K562 treated with DMSO at 1 percent for 48 hours (cell line): ENCODE results near the gene RAB9B. TPM values are rescaled to one million over a fixed set of nuclear protein-coding genes. Genes with fewer than 3 reads are reported as not detected.

Experiments used
- total RNA-seq: library from RNA; unstranded; fragments of 300-600 nt; gene quantifications from 2 replicates; pipeline ENCODE4 v1.2.3, GENCODE V29; 2022; ENCODE audit warnings: low replicate concordance; ENCODE audit errors: extremely low read depth

The RAB9B gene
- total RNA-seq, result not detected in 2 replicates

GRCh38 chrX:103831803-103832544 is at the start of gene RAB9B:
RAB9B (minus strand) TSS chrX:103832257; CDS start chrX:103825784, 6,473 bp downstream.

GRCh38 chrX:103776546-103776945 is 55.5 kb downstream of the RAB9B start, which contains the start of gene PLP1:
PLP1 (plus strand) TSS chrX:103776840; CDS start chrX:103776996, 156 bp downstream.

Other genes starting within 250 kb of the RAB9B start
- gene TCEAL4, start 246.7 kb downstream of the RAB9B start, total RNA-seq, result not detected in 2 replicates
- not detected in 2 replicates for gene TCEAL3, start 224.3 kb downstream of the RAB9B start, total RNA-seq
- not detected in 2 replicates for gene TCEAL1, start 203.3 kb downstream of the RAB9B start, total RNA-seq
- gene MORF4L2, start 145.6 kb downstream of the RAB9B start, total RNA-seq, result not detected in 2 replicates
- gene TMEM31, start 121.3 kb downstream of the RAB9B start, total RNA-seq, result not detected in 2 replicates
- not detected in 2 replicates for gene PLP1, start 55.4 kb downstream of the RAB9B start, total RNA-seq
- gene TMSB15B, start 130.4 kb upstream of the RAB9B start, total RNA-seq, result not detected in 2 replicates
- gene H2BW1, start 181.5 kb upstream of the RAB9B start, total RNA-seq, result not detected in 2 replicates
- not detected in 2 replicates for gene H2BW2, start 207.7 kb upstream of the RAB9B start, total RNA-seq
- gene TMSB15C, start 244.0 kb upstream of the RAB9B start, total RNA-seq, result not detected in 2 replicates